NT2/D1 (cell line): ENCODE data around the gene ARSB.

Experiments used
- YY1 ChIP-seq: IDR thresholded peaks from 2 replicates; pipeline ENCODE4 v1.6.1; 2011; ENCODE audit not compliant: insufficient read length, insufficient read depth
- ZNF274 ChIP-seq: IDR thresholded peaks from 2 replicates; pipeline ENCODE4 v1.6.1; 2011; ENCODE audit warnings: mild to moderate bottlenecking, low read depth, low read length

DNA sequence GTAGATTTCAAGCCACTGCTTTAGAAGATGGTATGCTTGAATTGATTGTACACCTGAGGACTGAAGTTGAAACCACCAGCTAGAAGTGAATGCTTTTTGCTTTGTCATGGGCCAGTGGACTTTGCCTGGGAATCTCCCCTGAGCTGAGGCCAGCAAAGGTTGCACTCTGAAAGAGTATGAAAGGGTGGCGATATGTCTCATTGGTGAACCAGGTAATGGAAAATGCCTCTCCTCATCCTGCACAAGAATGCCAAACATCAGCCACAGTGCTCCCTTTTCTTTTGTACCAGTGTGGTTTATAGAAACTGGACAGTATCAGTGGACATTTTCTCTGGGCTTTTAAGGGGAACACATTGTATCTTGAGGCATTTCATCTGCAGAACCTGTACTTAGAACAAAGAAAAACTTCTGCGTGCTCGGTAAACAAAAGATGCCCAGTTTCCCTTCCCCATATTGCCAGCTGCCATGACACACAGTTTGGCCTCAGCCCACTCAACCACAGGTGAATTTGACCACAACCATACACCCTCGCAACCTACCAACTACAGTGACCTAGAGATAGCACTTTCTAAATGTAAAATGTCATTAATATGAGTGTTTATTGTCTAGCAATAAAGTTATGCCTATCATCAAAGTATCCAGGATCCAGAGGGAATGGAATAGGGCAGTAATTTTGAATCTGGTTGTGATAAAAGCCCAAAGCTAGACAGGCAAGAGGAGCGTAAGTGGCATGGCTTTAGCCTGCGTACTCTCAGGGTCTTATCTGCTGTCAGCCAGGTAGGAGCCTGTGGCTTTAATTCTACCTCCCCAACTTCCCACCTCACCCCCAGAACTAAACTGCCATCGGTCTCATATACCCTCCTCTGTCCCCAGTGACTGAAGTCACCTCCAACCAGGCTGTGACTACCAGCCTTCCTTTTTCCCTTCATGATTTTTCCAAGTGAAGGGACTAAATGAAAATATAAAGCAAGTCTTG lies 257.0 kb downstream of the ARSB start:
- no peak for TF ChIP-seq ZNF274
- no peak for TF ChIP-seq YY1
